CD14-positive monocyte (primary cell): ENCODE data around the gene CABLES2. TPM values are rescaled to one million over a fixed set of nuclear protein-coding genes. Genes with fewer than 3 reads are reported as not detected.

Source experiments
- DNase-seq, 3 donors: peaks; one replicate each; pipeline ENCODE4 v3.0.0-alpha.2; 2011 to 2022
- H2AFZ ChIP-seq: 2 replicates; pipeline ENCODE4 v1.6.0; 2012; ENCODE audit warnings: mild to moderate bottlenecking, low read depth, low read length, inconsistent platforms; ENCODE audit not compliant: insufficient read depth, poor library complexity, severe bottlenecking
- H3K27ac ChIP-seq, 2 donors: 1 replicate in 1 of 2; 2 replicates in 1 of 2; pipeline ENCODE4 v1.5.1; 2012 to 2013; ENCODE audit warnings: low read length in 2 of 2, control low read depth in 1 of 2, inconsistent platforms in 1 of 2, low read depth in 1 of 2, mild to moderate bottlenecking in 1 of 2
- H3K27me3 ChIP-seq, 2 donors: one replicate each; pipeline versions ENCODE4 v1.6.0 to v1.6.1; 2011 to 2013; ENCODE audit warnings: low read length in 2 of 2; ENCODE audit not compliant: control insufficient read depth in 2 of 2, insufficient read depth in 2 of 2
- H3K36me3 ChIP-seq, 2 donors: replicated peaks in 1 of 2; 1 replicate in 1 of 2; 2 replicates in 1 of 2; pipeline versions ENCODE4 v1.5.1 to v1.6.1; 2012 to 2013; ENCODE audit warnings: low read length in 2 of 2, control low read depth in 1 of 2, inconsistent platforms in 1 of 2, mild to moderate bottlenecking in 1 of 2; ENCODE audit not compliant: insufficient read depth in 2 of 2, control insufficient read depth in 1 of 2
- H3K4me1 ChIP-seq, 2 donors: 1 replicate in 1 of 2; 2 replicates in 1 of 2; pipeline versions ENCODE4 v1.5.1 to v1.6.1; 2012 to 2013; ENCODE audit warnings: low read length in 2 of 2, control low read depth in 1 of 2, inconsistent platforms in 1 of 2, mild to moderate bottlenecking in 1 of 2, moderate library complexity in 1 of 2; ENCODE audit not compliant: insufficient read depth in 2 of 2, control insufficient read depth in 1 of 2
- H3K4me2 ChIP-seq: replicated peaks from 2 replicates; pipeline ENCODE3; 2012; ENCODE audit warnings: low read length, moderate library complexity, mild to moderate bottlenecking; ENCODE audit not compliant: poor library complexity, severe bottlenecking; ENCODE audit errors: extremely low read depth
- H3K4me3 ChIP-seq, 3 experiments: fragments of 200-600 bp in 1 of 3; sonication (generic) in 1 of 3; replicated peaks in 1 of 3; 1 replicate in 2 of 3; 2 replicates in 1 of 3; pipeline ENCODE4 v1.5.1; 2011 to 2013; ENCODE audit warnings: low read length in 3 of 3, mild to moderate bottlenecking in 3 of 3, control low read depth in 2 of 3, low read depth in 2 of 3, inconsistent platforms in 1 of 3, moderate library complexity in 1 of 3
- H3K79me2 ChIP-seq: 2 replicates; pipeline ENCODE4 v1.6.0; 2012; ENCODE audit warnings: mild to moderate bottlenecking, control low read depth, inconsistent platforms, low read length, moderate library complexity; ENCODE audit not compliant: insufficient read depth
- H3K9ac ChIP-seq: 2 replicates; pipeline ENCODE4 v1.6.0; 2017; ENCODE audit warnings: low read length, mild to moderate bottlenecking; ENCODE audit not compliant: insufficient read depth, poor library complexity, severe bottlenecking
- H3K9me3 ChIP-seq, 2 donors: replicated peaks in 1 of 2; 1 replicate in 1 of 2; 2 replicates in 1 of 2; pipeline versions ENCODE4 v1.5.1 to v1.6.1; 2012 to 2013; ENCODE audit warnings: low read length in 2 of 2, control low read depth in 1 of 2; ENCODE audit not compliant: control insufficient read depth in 1 of 2, insufficient read depth in 1 of 2
- H4K20me1 ChIP-seq: 2 replicates; pipeline ENCODE4 v1.6.0; 2012; ENCODE audit warnings: mild to moderate bottlenecking, low read length, control low read depth, moderate library complexity; ENCODE audit not compliant: insufficient read depth
- H3K27ac Mint-ChIP-seq, 7 donors: one replicate each; pipeline ENCODE4 v1.8.0; 2020; ENCODE audit warnings: mild to moderate bottlenecking in 7 of 7, mixed read lengths in 7 of 7, moderate library complexity in 6 of 7, inconsistent platforms in 2 of 7
- H3K27me3 Mint-ChIP-seq, 3 donors: one replicate each; pipeline ENCODE4 v1.8.0; 2021 to 2022; ENCODE audit warnings: low read depth in 3 of 3, mild to moderate bottlenecking in 3 of 3, mixed read lengths in 3 of 3, moderate library complexity in 3 of 3, inconsistent platforms in 1 of 3
- H3K36me3 Mint-ChIP-seq, 2 donors: one replicate each; pipeline ENCODE4 v1.8.0; 2020; ENCODE audit warnings: mixed read lengths in 2 of 2, inconsistent platforms in 1 of 2, mild to moderate bottlenecking in 1 of 2
- H3K4me1 Mint-ChIP-seq: one replicate; pipeline ENCODE4 v1.8.0; 2020; ENCODE audit warnings: mild to moderate bottlenecking, mixed read lengths
- H3K4me3 Mint-ChIP-seq, 2 donors: one replicate each; pipeline ENCODE4 v1.8.0; 2020; ENCODE audit warnings: mild to moderate bottlenecking in 2 of 2, mixed read lengths in 2 of 2, moderate library complexity in 1 of 2
- H3K9me3 Mint-ChIP-seq, 7 donors: one replicate each; pipeline ENCODE4 v1.8.0; 2020 to 2022; ENCODE audit warnings: mixed read lengths in 7 of 7, mild to moderate bottlenecking in 6 of 7, moderate library complexity in 6 of 7, inconsistent platforms in 2 of 7
- CTCF ChIP-seq: fragments of 200-600 bp; IDR thresholded peaks from one replicate; pipeline ENCODE4 v1.8.0; 2022; ENCODE audit warnings: antibody characterized with exemption, mild to moderate bottlenecking
- WGBS: methylation state at CpG from one replicate; pipeline ENCODE4 v1.1.5; 2013; ENCODE audit warnings: missing lambda C conversion rate; ENCODE audit not compliant: insufficient coverage; 5-methylcytosine and 5-hydroxymethylcytosine counted together
- intact Hi-C, 2 donors: fragments of 100-400 bp; cut with micrococcal nuclease; formaldehyde crosslinking; loops; one replicate each; pipeline versions ENCODE4 v1.15.0 to v1.15.1; 2023
- polyA plus RNA-seq, 3 donors: library from polyadenylated mRNA; depleted of rRNA in 1 of 3; unstranded in 2 of 3; stranded (reverse) in 1 of 3; fragments of 300-500 nt in 2 of 3; fragments of >200 nt in 1 of 3; fragmentation: Illumina TruSeq in 2 of 3; gene quantifications; 1 replicate in 2 of 3; 2 replicates in 1 of 3; pipeline ENCODE4 v1.2.3, GENCODE V29; 2012 to 2021

Gene CABLES2
- polyA plus RNA-seq, 3 donors: 0.60 to 4.0 (median 0.61) TPM

DNA sequence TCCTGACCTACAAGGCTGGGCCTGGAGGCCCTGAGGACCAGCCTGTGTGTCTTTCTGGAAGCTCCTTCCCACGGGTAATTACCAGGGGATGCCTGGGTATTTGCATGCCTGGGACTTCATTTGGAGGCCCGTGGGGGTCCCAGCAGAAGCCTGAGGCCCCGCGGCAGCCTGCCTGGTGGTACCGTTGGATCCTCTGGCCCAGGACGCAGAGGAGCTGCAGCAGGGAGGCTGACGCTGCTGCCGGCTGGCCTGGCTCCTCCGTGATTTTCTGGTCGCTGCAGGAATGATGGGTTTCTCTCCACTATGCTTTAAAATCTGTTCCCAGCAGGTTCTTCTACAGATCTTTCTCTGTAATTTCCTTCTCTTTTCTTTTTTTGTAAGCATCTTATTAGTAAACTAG, 6.5 kb downstream of the CABLES2 start:
- Mint-ChIP-seq H3K27me3 (peaks cover 0 to 2% (median 0%) of the 10 kb centered on the region in 3 donors), H3K9me3 (peaks cover 0 to 7% (median 0%) of the 10 kb centered on the region in 7 donors), H3K4me1 (peaks cover 10% of the 10 kb centered on the region), H3K27ac (peak overlapping the region in 1 of 7 donors; percentile 82), H3K36me3 (peaks cover 9 to 32% of the 10 kb centered on the region in 2 donors), H3K4me3 (no peak overlapping the region)
- Histone ChIP-seq H3K4me2 (no peak overlapping the region), H3K9me3 (no peaks in the 10 kb centered on the region), H3K4me1 (peaks cover 4 to 10% of the 10 kb centered on the region in 2 donors), H3K4me3 (no peak overlapping the region), H3K36me3 (peaks cover 3 to 9% of the 10 kb centered on the region in 2 donors), H3K27me3 (no peaks in the 10 kb centered on the region), H3K79me2 (peaks cover 10% of the 10 kb centered on the region), H3K27ac (no peak overlapping the region), H2AFZ (no peak overlapping the region), H4K20me1 (no peaks in the 10 kb centered on the region), H3K9ac (no peak overlapping the region)
- no peak for DNase-seq
- no peak for TF ChIP-seq CTCF
- 89% methylated on average over 10 of the region's 10 CpGs for WGBS
- intact Hi-C loops: loop anchor here in 1 of 2 donors (10.0 kb wide), 2 partner anchors 166 to 394 kb away; partner anchors contain the start of genes MRGBP and OSBPL2

- Histone ChIP-seq H3K4me2 (no peak overlapping the region), H3K27ac (no peak overlapping the region), H3K9ac (no peak overlapping the region), H3K9me3 (no peaks in the 10 kb centered on the region), H3K79me2 (peaks cover 10% of the 10 kb centered on the region), H3K36me3 (peaks cover 3 to 9% of the 10 kb centered on the region in 2 donors), H4K20me1 (no peaks in the 10 kb centered on the region), H3K4me1 (peaks cover 0 to 4% of the 10 kb centered on the region in 2 donors), H2AFZ (no peak overlapping the region), H3K4me3 (no peak overlapping the region), H3K27me3 (no peaks in the 10 kb centered on the region)
- DNase-seq: no peak
- Mint-ChIP-seq H3K4me3 (no peak overlapping the region), H3K27me3 (peaks cover 0 to 2% (median 0%) of the 10 kb centered on the region in 3 donors), H3K9me3 (peaks cover 0 to 7% (median 0%) of the 10 kb centered on the region in 7 donors), H3K36me3 (peaks cover 9 to 34% of the 10 kb centered on the region in 2 donors), H3K27ac (no peak overlapping the region), H3K4me1 (peaks cover 5% of the 10 kb centered on the region)
- no peak for TF ChIP-seq CTCF
- WGBS: 95% methylated on average over 7 of the region's 7 CpGs
- intact Hi-C loops: loop anchor here in 1 of 2 donors (10.0 kb wide), 2 partner anchors 165 to 395 kb away; partner anchors contain the start of genes MRGBP and OSBPL2
Measured at GRCh38 chr20:62400021-62400420, 7.1 kb downstream of the CABLES2 start.
